HG02973 (cell line): ENCODE data around the gene PIWIL4.
"Not testable (repeated sequence)": the region's sequence is repeated elsewhere in the genome, so short reads cannot be mapped to it uniquely, and the experiment has no call there.

Experiments used
- ATAC-seq: cut with Tn5 transposase; IDR thresholded peaks from one replicate; pipeline ENCODE4 v1.9.1; 2021; ENCODE audit warnings: moderate library complexity; ENCODE audit not compliant: unreplicated experiment

The PIWIL4 gene

DNA sequence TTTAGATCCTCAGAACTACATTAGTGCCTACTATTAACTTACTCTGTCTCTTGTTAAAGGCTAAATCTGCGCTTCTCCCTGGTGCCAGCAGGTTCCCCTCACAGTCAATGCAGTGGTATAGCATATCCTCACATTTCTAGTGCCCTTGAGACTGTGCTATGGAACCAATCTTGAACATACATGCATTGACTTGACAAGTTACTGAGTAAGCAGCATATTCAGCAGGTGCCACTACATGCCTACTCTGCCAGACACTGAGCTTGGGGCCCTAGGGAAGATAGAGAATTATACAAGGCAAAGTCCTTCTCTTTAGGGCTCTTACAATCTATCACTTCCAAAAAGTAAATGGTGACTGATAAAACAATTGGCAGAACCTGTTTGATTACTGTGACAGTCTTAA is 20.3 kb upstream of the PIWIL4 start:
- ATAC-seq = no peak

DNA sequence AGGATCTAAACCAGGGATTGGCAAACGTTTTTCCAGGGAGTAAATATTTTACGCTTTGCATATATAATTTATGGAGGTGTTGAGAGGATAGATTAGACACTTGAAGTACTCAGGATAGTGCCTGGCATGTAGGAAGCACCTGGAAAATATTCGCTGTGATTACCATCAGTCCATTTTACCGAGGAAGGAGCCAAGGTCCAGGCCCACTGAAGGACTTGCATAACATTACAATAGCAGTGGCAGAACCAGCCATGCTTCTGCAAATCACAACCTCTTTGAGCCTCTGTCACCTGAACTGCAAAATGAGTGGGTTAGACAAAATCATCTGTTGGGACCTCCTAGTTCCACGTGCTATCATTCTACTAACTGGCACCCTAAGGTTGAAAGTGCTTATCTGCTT is 18.0 kb upstream of the PIWIL4 start:
- ATAC-seq = no peak

DNA sequence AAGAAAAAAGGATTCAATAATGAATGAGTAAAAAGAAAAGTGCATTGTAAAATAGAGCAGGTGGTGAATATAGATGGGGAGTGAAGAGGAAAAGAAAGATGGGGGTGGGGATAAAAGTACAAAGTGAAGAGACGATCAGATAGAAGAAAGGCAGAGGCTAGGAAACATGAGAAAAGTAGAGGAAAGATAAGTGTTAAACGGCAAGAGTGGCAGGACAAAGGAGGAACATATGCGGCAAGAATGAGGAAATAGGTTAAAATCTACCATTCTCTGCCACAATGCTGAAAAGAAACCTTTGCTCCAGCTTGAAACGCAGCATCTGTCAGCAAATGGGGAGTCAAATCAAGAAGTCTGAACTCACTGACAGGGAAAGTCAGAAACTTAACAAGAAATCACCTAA is 16.7 kb upstream of the PIWIL4 start:
- no peak for ATAC-seq

DNA sequence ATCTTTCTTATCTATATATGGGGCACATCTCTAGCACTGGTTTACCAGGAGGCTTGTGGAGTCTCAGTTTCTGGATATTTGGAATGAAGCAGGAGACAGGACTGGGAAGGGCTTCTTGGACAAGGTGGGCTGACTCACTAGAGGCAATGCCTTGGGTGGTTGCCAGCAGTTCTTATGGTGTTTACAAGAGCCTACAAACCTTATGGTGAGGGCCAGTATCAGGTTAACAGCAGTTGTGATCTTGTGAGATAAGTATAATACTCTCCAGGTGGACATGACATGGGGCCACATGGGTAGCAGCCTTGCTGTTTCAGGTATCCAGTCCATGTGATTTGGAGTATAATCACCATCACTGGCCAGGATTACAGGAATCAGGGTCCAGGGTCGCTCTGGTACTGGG is 13.2 kb upstream of the PIWIL4 start:
- no peak for ATAC-seq

DNA sequence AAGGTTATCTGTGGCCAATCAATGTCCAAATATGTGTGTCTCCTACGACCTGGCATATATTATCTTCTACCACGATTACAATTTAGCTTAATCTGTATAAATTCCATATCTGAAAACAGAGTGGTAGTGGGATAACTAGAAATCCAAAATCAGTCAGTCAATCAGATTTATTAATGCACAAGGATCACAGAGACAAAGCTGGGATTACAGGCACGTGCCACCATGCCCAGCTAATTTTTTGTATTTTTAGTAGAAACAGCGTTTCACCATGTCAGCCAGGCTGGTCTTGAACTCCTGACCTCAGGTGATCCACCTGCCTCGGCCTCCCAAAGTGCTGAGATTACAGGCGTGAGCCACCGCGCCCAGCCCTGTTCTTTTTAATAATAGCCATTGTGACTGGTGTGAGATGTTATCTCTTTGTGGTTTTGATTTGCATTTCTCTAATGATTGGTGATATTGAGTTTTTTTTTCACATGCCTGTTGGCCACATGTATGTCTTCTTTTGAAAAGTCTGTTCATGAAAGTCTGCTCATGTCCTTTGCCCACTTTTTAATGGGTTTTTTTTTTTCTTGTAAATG is 11.3 kb upstream of the PIWIL4 start:
- ATAC-seq = not testable (repeated sequence)

DNA sequence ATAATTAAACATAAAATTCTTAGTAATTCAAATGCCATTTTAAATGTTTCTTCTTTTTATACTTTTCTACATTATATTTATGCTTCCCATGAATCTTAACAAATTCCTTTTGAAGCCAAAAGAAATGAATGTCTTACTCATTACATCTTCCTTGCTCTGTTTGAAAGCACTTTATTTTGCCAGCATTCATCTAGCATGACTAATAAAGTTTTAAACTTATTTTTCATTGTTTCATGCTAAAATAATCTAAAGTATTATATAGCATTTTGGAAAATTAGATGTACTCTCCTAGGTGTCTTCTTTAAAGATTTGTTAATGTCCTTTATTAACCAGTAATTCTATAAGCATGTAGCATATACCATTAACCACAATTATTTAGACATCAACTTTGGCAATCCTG is 9.7 kb upstream of the PIWIL4 start:
- ATAC-seq = no peak

DNA sequence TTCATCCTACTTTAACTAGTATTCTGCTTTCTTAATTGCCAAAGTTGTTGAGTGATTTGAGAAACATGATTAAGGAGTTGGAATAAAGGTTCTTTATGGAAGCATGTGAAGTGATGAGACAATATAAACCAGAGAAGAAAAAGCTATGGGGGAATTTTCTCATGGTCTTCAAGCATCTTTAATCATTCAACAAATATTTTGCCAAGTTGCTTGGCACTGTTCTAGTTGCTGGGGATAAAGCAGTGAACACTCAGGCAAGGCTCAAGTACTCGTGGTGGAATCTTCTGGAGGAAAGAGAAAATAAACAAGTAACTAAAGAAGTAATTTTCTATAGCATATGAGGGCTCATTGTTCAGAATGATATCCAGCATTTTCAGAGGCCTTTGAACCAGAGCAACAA is 9.2 kb upstream of the PIWIL4 start:
- ATAC-seq = no peak

DNA sequence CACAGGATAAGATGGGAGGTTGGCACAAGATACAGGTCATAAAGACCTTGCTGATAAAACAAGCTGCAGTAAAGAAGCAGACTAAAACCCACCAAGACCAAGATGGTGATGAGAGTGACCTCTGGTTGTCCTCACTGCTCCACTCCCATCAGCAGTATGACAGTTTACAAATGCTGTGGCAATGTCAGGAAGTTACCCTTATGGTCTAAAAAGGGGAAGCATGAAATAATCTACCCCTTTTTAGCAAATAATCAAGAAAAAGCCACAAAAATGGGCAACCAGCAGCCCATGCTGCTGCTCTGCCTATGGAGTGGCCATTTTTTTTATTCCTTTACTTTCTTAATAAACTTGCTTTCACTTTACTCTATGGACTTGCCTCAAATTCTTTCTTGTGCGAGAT is 8.7 kb upstream of the PIWIL4 start:
- ATAC-seq = no peak

DNA sequence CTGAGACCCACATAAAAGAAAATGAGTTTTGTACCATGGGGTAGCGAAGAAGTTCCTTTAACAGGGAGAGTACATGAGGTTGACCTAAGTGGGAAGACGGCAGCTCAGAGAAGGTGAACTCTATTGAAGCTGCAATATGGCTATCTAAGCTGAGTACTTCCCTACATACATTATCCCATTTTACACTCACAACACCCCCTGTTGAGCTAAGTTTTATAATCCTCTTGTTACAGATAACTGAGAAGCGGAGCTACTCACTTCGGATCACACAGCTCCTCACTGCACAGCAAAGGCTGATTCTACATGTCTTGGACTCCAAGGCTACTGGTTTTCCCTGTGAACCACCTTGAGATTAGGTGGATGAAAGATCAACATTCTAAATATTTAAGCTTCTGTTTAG is 8.2 kb upstream of the PIWIL4 start:
- no peak for ATAC-seq

DNA sequence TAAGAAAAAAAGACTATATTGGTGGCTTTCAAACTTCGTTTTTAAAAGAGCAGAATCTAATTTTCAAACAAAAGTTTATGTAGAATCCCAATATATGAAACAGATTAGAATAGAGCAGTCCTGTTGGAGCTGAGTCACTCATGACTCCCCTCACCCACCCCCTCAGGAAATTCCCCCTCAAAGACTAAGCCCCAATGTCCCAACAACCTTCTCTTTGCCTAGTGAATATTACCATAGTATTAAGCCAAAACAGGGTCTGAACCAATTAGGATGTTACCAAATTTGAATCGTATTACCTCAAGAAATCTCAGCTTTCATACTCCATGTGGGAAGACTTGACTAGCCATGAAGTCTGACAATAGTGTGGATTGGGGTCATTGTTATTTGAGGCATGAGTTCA is 7.8 kb upstream of the PIWIL4 start:
- no peak for ATAC-seq

DNA sequence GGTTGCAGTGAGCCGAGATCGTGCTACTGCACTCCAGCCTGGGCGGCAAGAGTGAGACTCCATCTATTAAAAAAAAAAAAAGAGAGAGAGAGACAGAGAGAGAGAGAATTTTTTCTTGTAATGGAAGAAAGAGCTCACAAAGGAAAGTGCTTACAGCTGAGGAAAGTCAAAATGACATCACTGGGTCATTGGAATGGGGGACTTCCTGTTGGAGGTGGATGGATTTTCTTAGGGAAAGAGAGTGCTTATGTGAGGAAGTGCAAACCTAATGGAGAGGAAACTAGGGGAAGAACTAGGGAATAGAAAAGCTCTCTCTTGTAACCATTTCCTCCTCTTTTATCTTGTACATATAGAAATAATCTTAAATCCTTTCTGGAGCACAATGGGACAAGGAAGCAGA is 6.3 kb upstream of the PIWIL4 start:
- no peak for ATAC-seq

DNA sequence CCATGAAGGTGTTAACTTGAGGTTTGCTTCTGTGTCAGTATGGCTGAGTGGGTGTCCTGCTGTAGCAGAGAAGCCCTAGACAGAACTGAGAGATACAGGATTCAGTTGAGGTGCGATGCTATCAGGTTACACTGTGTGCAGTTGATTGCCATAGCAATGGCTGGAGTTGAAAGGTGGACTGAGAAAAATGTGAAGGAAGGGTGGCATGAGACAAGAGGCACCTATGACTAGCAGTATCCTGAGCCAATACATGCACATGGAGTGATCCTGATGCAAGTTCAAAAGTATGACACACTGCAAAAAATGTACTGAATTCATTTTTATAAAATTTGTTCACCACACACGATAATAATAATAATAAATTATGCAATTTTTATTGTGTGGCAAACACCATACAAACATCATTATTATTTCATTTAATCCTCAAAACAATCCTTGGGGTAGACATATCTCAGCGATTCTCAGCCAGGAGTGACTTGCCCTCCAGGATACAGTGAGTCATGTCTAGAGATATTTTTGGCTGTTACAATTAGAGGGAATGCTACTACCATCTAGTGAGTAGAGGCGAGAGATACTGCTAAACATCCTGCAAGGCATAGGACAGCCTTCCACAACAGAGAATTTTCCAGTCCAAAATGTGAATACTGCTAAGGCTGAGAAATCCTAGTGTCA is 3.9 kb upstream of the PIWIL4 start:
- no peak for ATAC-seq

DNA sequence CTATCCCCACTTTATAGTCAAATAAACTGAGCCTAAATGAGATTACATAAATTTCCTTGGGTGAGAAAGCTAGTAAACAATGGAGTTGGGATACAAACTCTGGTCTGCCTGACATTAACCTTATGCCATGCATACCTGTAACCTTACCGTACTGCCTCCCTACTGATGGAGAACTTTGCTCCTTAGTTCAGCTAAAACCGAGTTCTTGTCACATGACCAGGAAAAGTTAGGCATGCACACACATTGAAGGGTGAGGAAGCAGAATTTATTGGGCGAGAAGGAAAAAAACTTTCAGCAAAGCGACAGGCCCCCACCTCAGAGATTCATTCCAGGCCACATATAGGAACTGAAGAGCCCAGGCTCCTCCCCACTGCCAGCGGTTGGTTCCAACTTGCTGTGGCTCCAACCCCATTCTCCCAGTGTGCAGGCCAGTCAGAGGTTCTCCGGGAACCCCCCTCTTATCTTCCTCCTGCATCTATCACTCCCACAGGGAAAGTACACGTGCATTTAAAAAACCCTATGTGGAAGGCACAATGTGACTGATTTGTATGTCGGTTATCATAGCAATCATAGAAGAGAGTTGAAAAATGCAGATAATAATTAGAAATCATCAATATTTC is 3.2 kb upstream of the PIWIL4 start:
- no peak for ATAC-seq

DNA sequence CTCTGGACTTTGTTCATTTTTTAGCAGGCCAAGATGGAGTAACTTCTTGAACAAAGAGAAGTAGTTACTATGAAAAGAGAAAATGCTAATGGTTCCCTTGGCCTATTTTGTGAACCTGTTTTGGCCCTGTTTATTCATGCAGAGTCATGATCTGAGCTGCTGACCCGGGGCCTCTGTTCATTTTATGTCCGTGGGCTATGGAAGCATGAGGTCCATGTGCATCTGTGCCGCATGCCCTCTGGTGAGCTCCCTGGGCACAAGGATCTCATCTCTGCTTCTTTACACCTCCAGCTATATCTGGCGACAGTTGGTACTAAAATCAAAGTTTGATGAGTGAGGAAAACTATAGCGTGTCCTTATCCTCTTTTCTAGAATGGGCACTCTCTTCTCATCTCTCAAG is 1.0 kb downstream of the PIWIL4 start:
- ATAC-seq = no peak

DNA sequence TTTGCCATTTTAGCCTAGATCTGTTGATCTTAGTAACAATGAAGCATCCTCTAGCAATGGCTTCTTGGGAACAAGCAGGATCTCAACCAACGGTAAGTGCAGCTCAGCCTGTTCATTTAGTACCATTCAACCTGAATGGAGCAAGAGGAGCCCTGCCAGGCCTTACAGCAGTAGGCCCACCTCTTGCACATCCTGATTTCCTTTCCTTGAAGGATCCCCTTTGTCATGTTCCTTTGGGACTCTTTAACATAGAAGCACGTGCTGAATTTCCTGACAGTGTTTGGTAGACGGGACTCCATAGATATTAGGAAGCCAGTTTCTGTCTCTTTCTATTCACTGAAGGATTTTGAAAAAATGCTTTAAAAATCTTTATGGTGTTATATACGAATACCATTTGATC is 1.5 kb downstream of the PIWIL4 start:
- no peak for ATAC-seq

DNA sequence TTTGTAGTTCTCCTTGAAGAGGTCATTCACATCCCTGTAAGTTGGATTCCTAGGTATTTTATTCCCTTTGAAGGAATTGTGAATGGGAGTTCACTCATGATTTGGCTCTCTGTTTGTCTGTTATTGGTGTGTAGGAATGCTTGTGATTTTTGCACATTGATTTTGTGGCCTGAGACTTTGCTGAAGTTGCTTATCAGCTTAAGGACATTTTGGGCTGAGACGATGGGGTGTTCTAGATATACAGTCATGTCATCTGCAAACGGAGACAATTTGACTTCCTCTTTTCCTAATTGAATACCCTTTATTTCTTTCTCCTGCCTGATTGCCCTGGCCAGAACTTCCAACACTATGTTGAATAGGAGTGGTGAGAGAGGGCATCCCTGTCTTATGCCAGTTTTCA is 5.8 kb downstream of the PIWIL4 start:
- ATAC-seq = not testable (repeated sequence)

DNA sequence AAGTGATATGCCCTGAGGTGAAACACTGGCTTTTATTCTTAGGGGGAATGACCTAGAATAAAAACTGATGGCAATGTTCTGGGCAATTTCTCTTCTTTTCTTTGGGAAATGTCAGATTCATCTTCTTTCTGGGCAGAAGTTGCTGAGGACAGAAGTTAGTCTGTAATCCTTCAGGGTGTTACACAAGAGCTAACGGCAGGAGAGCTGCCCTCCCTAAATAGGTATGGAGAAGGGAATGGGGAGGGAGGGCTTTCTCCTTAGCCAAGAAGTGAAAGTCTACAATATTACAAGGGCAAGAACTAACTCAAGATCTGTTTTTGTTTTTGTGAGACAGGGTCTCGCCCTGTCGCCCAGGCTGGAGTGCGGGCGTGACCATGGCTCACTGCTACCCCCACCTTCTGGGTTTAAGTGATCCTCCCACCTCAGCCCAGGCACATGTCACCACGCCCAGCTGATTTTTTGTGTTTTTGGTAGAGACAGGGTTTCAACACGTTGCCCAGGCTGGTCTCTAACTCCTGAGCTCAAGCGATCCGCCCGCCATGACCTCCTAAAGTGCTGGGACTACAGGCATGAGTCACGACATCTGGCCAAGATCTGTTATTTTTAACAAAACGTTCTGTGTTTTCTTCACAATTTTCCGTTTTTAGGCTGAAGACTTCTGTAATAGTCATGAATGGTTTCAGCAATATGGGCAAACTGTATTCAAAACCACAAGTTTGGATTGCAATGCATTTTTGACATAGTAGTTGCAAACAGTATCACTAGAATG is 7.2 kb downstream of the PIWIL4 start:
- no peak for ATAC-seq

DNA sequence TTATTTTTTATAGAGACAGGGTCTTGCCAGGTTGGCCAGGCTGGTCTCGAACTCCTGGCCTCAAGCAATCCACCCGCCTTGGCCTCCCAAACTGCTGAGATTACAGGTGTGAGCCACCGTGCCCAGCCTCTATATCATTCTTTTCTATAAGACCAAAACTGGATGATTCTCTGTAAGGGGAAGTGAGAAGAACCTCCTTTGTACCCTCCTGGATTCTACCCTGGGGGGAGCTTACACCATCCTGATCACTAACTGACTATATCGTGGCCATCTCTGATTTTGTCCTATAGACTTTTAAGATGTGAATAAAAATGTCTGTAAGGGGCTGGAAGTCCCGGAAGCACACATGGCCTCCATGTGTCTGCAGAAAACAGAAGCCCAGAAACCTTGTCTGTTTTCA is 9.1 kb downstream of the PIWIL4 start:
- no peak for ATAC-seq

DNA sequence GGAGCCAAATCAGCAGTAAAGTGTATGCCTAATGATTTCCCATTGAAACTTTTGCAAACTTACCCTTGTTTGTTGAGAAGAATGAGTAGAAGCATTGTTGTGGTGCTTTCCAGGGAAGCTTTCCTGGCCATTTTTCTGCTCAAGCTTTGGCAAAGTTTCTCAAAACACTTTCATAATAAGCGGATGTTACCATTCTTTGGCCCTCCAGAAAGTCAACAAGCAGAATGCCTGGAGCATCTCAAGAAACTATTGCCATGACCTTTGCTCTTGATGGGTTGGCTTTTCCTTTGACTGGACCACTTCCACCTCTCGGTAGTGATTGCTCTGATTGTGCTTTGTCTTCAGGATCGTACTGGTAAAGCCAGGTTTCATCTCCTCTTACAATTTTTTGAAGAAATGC is 10.7 kb downstream of the PIWIL4 start:
- no peak for ATAC-seq

DNA sequence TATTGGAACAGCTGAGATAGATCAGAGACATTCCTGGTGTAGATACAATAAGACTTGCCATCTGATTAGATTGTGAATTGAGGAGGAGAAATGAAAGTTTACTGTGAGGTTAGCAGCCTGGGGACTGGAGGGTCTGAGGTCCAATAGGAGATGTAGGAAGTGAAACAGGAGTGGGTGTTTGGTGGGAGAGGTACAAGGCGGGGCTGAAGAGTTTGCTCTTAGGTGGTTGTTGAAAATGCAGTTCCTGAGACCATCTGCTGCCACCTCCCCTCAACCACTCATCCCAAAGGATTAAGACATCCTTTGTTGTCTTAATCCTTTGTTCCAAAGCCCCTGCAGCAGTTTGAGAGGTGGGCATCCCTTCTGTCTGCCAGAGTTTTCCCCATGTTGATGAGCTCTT is 14.8 kb downstream of the PIWIL4 start:
- peak; percentile 77 for ATAC-seq

DNA sequence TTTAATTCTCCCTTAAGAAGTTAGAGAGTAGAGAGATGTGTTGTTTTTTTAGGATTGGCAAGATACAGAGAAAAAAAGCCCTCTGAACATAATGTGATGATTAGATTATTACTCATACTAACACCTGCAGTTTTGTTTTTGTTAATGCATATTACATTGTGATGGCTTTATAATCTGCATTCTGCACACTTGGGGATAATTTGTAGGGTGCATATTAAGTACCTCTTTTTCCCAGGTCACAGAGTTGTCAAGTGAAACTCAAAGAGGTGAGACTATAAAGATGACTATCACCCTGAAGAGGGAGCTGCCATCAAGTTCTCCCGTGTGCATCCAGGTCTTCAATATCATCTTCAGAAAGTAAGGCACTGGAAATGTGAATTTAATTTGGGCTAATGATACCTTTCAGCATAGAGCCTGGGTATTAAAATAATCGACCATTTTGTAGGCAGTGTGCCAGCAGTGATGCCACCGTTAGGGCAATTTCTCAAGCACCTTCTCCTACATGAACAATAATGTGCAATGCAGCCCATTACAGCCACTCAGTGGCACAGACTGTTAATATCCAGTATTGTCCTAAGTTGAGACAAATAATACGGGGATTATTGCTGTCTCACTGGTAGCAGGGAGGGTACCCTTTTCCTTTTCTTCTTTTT is 16.2 kb downstream of the PIWIL4 start:
- no peak for ATAC-seq
